ENCODE results near the gene GALNT10. TPM values are rescaled to one million over a fixed set of nuclear protein-coding genes. Genes with fewer than 3 reads are reported as not detected.

The GALNT10 gene
- polyA plus RNA-seq, 1 donor (not counting 4 experiments of a cell fraction or from before 2014, with no cell fraction given), result 17.9 TPM

DNA sequence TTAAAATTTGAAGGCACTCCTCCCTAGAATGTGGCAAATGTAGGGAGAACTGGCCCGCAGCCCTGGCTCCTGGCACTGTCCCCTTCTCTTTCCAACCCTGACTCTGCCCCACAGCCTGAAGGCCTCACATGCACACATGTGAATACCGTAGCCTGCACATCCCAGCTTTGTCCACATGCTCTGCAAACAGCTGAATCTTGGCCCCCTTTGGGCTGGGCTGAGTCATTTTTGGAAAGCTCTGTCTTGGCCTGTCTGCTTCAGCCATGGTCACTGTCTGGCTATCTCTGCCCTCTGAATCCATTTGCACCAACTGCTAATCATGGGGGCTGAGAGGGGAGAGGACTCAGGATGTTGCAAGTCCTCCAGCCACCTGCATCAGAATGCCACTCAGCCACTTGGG is 22.1 kb upstream of the GALNT10 start:
- Histone ChIP-seq H3K4me3 (ENCODE audit: control insufficient read depth in 2 of 3, extremely low read depth in 1 of 3, insufficient read depth in 2 of 3, low read depth in 1 of 3, low read length in 3 of 3) (no peak overlapping the region), H3K27ac (ENCODE audit: control insufficient read depth, insufficient read depth, low read length) (no peak overlapping the region), H3K79me2 (ENCODE audit: control insufficient read depth, insufficient read depth, low read length) (no peaks in the 10 kb centered on the region), H3K9ac (ENCODE audit: control insufficient read depth, extremely low read depth, insufficient read depth, low read length) (no peak overlapping the region), H3K36me3 (ENCODE audit: control insufficient read depth in 2 of 2, extremely low read depth in 1 of 2, insufficient read depth in 2 of 2, low read length in 2 of 2) (no peaks in the 10 kb centered on the region), H2AFZ (ENCODE audit: control insufficient read depth, low read length) (no peak overlapping the region), H3K4me2 (ENCODE audit: control insufficient read depth, extremely low read depth, insufficient read depth, low read depth, low read length) (no peak overlapping the region), H3K4me1 (ENCODE audit: control insufficient read depth, extremely low read depth, insufficient read depth, low read length) (no peaks in the 10 kb centered on the region), H3K27me3 (ENCODE audit: control insufficient read depth, extremely low read depth, insufficient read depth, low read length) (peaks cover 12% of the 10 kb centered on the region), H3K9me3 (ENCODE audit: control insufficient read depth, low read depth, low read length) (no peaks in the 10 kb centered on the region), H4K20me1 (ENCODE audit: control insufficient read depth, extremely low read depth, insufficient read depth, low read length) (no peaks in the 10 kb centered on the region), H3K9me1 (ENCODE audit: control insufficient read depth, extremely low read depth, insufficient read depth, low read length) (no peaks in the 10 kb centered on the region)
- DNase-seq (ENCODE audit: low read depth, low spot score) (no peak), FAIRE-seq (no peak)
- TF ChIP-seq CTCF (optimal IDR thresholded peaks at IDR 0.05 in 1 of 3, IDR thresholded peaks at IDR 0.05 in 1 of 3, conservative IDR thresholded peaks at IDR 0.05 in 1 of 3; ENCODE audit: extremely low read depth in 1 of 3, insufficient read depth in 2 of 3, low read length in 3 of 3) (no peak), EZH2 (IDR thresholded peaks at IDR 0.05; ENCODE audit: low read length) (no peak)
- dilution Hi-C loops (cut with MboI; ENCODE audit: extremely low pct_ligation_motif_present, low sequenced_read_pairs), result no loop called here

GRCh38 chr5:154172785-154173184 is 17.7 kb upstream of the GALNT10 start:
- dilution Hi-C loops (cut with MboI; ENCODE audit: extremely low pct_ligation_motif_present, low sequenced_read_pairs), result no loop called here
- Histone ChIP-seq H3K79me2 (ENCODE audit: control insufficient read depth, insufficient read depth, low read length) (no peaks in the 10 kb centered on the region), H2AFZ (ENCODE audit: control insufficient read depth, low read length) (no peak overlapping the region), H4K20me1 (ENCODE audit: control insufficient read depth, extremely low read depth, insufficient read depth, low read length) (no peaks in the 10 kb centered on the region), H3K9ac (ENCODE audit: control insufficient read depth, extremely low read depth, insufficient read depth, low read length) (no peak overlapping the region), H3K36me3 (ENCODE audit: control insufficient read depth in 2 of 2, extremely low read depth in 1 of 2, insufficient read depth in 2 of 2, low read length in 2 of 2) (no peaks in the 10 kb centered on the region), H3K4me2 (ENCODE audit: control insufficient read depth, extremely low read depth, insufficient read depth, low read depth, low read length) (no peak overlapping the region), H3K9me3 (ENCODE audit: control insufficient read depth, low read depth, low read length) (no peaks in the 10 kb centered on the region), H3K9me1 (ENCODE audit: control insufficient read depth, extremely low read depth, insufficient read depth, low read length) (no peaks in the 10 kb centered on the region), H3K27ac (ENCODE audit: control insufficient read depth, insufficient read depth, low read length) (no peak overlapping the region), H3K4me1 (ENCODE audit: control insufficient read depth, extremely low read depth, insufficient read depth, low read length) (no peaks in the 10 kb centered on the region), H3K4me3 (ENCODE audit: control insufficient read depth in 2 of 3, extremely low read depth in 1 of 3, insufficient read depth in 2 of 3, low read depth in 1 of 3, low read length in 3 of 3) (no peak overlapping the region), H3K27me3 (ENCODE audit: control insufficient read depth, extremely low read depth, insufficient read depth, low read length) (no peaks in the 10 kb centered on the region)
- FAIRE-seq (no peak), DNase-seq (ENCODE audit: low read depth, low spot score) (no peak)
- TF ChIP-seq CTCF (optimal IDR thresholded peaks at IDR 0.05 in 1 of 3, IDR thresholded peaks at IDR 0.05 in 1 of 3, conservative IDR thresholded peaks at IDR 0.05 in 1 of 3; ENCODE audit: extremely low read depth in 1 of 3, insufficient read depth in 2 of 3, low read length in 3 of 3), result no peak
- no peak for TF ChIP-seq EZH2 (IDR thresholded peaks at IDR 0.05; ENCODE audit: low read length)

Measured in keratinocyte (primary cell).